SK-N-SH treated with all-trans-retinoic acid at 6 μM for 48 hours (cell line): ENCODE measurements around the gene AKT1S1.

Experiments used
- BACH2 ChIP-seq: fragments of 250-450 bp; sonication (Bioruptor Pico); IDR thresholded peaks from 2 replicates; pipeline ENCODE4 v1.9.0; 2021; ENCODE audit warnings: mild to moderate bottlenecking, borderline replicate concordance
- ESRRG ChIP-seq: fragments of 250-450 bp; sonication (Bioruptor Pico); IDR thresholded peaks from 2 replicates; pipeline ENCODE4 v1.6.1; 2021; ENCODE audit warnings: mild to moderate bottlenecking
- GLIS3 ChIP-seq: fragments of 250-450 bp; sonication (Bioruptor Pico); IDR thresholded peaks from 2 replicates; pipeline ENCODE4 v1.5.0; 2020; ENCODE audit warnings: mild to moderate bottlenecking, moderate library complexity
- PPARA ChIP-seq: fragments of 250-450 bp; sonication (Bioruptor Pico); IDR thresholded peaks from 2 replicates; pipeline ENCODE4 v1.5.0; 2020; ENCODE audit warnings: mild to moderate bottlenecking, borderline replicate concordance
- RARB ChIP-seq: fragments of 250-450 bp; sonication (Bioruptor Pico); IDR thresholded peaks from 2 replicates; pipeline ENCODE4 v1.8.0; 2021; ENCODE audit warnings: mild to moderate bottlenecking, moderate library complexity
- SNAI2 ChIP-seq: fragments of 250-450 bp; sonication (Bioruptor Pico); IDR thresholded peaks from 2 replicates; pipeline ENCODE4 v1.5.0; 2020; ENCODE audit warnings: mild to moderate bottlenecking, moderate library complexity
- ZFP3 ChIP-seq: fragments of 250-450 bp; sonication (Bioruptor Pico); IDR thresholded peaks from 2 replicates; pipeline ENCODE4 v1.5.0; 2020; ENCODE audit warnings: mild to moderate bottlenecking, moderate library complexity
- ZFP30 ChIP-seq: fragments of 450-650 bp; formaldehyde crosslinking; IDR thresholded peaks from 2 replicates; pipeline ENCODE4 v1.5.0; 2022; ENCODE audit warnings: mild to moderate bottlenecking, moderate library complexity
- ZNF8 ChIP-seq: fragments of 450-650 bp; formaldehyde crosslinking; IDR thresholded peaks from 2 replicates; pipeline ENCODE4 v1.5.0; 2020; ENCODE audit warnings: mild to moderate bottlenecking, moderate library complexity
- TF ChIP-seq, protein P1 (sequence below): fragments of 250-450 bp; sonication (Bioruptor Pico); IDR thresholded peaks from 2 replicates; pipeline ENCODE4 v1.8.0; 2020; ENCODE audit warnings: mild to moderate bottlenecking, moderate library complexity, borderline replicate concordance
- TF ChIP-seq, protein P2 (sequence below): fragments of 250-450 bp; sonication (Bioruptor Pico); IDR thresholded peaks from 2 replicates; pipeline ENCODE4 v1.5.1; 2020; ENCODE audit warnings: low read depth, mild to moderate bottlenecking, moderate library complexity
- TF ChIP-seq, protein P3 (sequence below): fragments of 250-450 bp; sonication (Bioruptor Pico); IDR thresholded peaks from 2 replicates; pipeline ENCODE4 v1.5.1; 2021; ENCODE audit warnings: mild to moderate bottlenecking, moderate library complexity
- TF ChIP-seq, protein P4 (sequence below): fragments of 250-450 bp; sonication (Bioruptor Pico); IDR thresholded peaks from 2 replicates; pipeline ENCODE4 v1.5.0; 2020; ENCODE audit warnings: mild to moderate bottlenecking, moderate library complexity

DNA sequence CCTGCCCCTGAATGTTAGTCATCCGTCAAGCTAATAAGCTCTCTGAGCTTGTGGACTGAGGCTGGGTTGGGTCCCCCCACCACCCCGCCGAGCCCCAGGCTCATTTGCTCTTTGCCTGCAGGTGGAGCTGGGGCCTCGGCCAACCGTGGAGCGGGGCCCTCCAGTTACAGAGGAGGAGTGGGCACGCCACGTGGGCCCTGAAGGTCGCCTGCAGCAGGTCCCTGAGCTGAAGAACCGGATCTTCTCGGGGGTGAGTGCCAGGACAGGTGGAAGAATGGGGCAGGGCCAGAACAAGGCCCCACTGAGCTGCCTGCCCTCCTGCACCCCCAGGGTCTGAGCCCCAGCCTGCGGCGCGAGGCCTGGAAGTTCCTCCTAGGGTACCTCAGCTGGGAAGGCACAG lies 5.5 kb upstream of the AKT1S1 start:
- TF ChIP-seq, protein P1, sequence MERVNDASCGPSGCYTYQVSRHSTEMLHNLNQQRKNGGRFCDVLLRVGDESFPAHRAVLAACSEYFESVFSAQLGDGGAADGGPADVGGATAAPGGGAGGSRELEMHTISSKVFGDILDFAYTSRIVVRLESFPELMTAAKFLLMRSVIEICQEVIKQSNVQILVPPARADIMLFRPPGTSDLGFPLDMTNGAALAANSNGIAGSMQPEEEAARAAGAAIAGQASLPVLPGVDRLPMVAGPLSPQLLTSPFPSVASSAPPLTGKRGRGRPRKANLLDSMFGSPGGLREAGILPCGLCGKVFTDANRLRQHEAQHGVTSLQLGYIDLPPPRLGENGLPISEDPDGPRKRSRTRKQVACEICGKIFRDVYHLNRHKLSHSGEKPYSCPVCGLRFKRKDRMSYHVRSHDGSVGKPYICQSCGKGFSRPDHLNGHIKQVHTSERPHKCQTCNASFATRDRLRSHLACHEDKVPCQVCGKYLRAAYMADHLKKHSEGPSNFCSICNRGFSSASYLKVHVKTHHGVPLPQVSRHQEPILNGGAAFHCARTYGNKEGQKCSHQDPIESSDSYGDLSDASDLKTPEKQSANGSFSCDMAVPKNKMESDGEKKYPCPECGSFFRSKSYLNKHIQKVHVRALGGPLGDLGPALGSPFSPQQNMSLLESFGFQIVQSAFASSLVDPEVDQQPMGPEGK, result no peak
- no peak for TF ChIP-seq RARB (CRISPR knock-in tag)
- TF ChIP-seq SNAI2 (CRISPR knock-in tag), result no peak
- no peak for TF ChIP-seq ZNF8
- no peak for TF ChIP-seq ZFP30 (CRISPR knock-in tag)
- TF ChIP-seq GLIS3 (CRISPR knock-in tag), result no peak
- TF ChIP-seq ESRRG (CRISPR knock-in tag), result no peak
- TF ChIP-seq, protein P2, sequence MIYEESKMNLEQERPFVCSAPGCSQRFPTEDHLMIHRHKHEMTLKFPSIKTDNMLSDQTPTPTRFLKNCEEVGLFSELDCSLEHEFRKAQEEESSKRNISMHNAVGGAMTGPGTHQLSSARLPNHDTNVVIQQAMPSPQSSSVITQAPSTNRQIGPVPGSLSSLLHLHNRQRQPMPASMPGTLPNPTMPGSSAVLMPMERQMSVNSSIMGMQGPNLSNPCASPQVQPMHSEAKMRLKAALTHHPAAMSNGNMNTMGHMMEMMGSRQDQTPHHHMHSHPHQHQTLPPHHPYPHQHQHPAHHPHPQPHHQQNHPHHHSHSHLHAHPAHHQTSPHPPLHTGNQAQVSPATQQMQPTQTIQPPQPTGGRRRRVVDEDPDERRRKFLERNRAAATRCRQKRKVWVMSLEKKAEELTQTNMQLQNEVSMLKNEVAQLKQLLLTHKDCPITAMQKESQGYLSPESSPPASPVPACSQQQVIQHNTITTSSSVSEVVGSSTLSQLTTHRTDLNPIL (CRISPR knock-in tag), result no peak
- TF ChIP-seq, protein P3, sequence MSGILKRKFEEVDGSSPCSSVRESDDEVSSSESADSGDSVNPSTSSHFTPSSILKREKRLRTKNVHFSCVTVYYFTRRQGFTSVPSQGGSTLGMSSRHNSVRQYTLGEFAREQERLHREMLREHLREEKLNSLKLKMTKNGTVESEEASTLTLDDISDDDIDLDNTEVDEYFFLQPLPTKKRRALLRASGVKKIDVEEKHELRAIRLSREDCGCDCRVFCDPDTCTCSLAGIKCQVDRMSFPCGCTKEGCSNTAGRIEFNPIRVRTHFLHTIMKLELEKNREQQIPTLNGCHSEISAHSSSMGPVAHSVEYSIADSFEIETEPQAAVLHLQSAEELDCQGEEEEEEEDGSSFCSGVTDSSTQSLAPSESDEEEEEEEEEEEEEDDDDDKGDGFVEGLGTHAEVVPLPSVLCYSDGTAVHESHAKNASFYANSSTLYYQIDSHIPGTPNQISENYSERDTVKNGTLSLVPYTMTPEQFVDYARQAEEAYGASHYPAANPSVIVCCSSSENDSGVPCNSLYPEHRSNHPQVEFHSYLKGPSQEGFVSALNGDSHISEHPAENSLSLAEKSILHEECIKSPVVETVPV (CRISPR knock-in tag), result no peak
- no peak for TF ChIP-seq PPARA (CRISPR knock-in tag)
- TF ChIP-seq ZFP3 (CRISPR knock-in tag), result no peak
- TF ChIP-seq BACH2 (CRISPR knock-in tag), result no peak
- TF ChIP-seq, protein P4, sequence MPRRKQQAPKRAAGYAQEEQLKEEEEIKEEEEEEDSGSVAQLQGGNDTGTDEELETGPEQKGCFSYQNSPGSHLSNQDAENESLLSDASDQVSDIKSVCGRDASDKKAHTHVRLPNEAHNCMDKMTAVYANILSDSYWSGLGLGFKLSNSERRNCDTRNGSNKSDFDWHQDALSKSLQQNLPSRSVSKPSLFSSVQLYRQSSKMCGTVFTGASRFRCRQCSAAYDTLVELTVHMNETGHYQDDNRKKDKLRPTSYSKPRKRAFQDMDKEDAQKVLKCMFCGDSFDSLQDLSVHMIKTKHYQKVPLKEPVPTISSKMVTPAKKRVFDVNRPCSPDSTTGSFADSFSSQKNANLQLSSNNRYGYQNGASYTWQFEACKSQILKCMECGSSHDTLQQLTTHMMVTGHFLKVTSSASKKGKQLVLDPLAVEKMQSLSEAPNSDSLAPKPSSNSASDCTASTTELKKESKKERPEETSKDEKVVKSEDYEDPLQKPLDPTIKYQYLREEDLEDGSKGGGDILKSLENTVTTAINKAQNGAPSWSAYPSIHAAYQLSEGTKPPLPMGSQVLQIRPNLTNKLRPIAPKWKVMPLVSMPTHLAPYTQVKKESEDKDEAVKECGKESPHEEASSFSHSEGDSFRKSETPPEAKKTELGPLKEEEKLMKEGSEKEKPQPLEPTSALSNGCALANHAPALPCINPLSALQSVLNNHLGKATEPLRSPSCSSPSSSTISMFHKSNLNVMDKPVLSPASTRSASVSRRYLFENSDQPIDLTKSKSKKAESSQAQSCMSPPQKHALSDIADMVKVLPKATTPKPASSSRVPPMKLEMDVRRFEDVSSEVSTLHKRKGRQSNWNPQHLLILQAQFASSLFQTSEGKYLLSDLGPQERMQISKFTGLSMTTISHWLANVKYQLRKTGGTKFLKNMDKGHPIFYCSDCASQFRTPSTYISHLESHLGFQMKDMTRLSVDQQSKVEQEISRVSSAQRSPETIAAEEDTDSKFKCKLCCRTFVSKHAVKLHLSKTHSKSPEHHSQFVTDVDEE (CRISPR knock-in tag), result no peak
